Chondrocyte (in vitro differentiated cells): ENCODE results near the gene TELO2. TPM values are rescaled to one million over a fixed set of nuclear protein-coding genes. Genes with fewer than 3 reads are reported as not detected.

Source experiments
- DNase-seq: peaks from one replicate; pipeline ENCODE4 v3.0.0; 2021; ENCODE audit warnings: mixed read lengths, low spot score
- H3K27ac Mint-ChIP-seq: one replicate; pipeline ENCODE4 v1.8.0; 2021; ENCODE audit warnings: mild to moderate bottlenecking, moderate library complexity, mixed read lengths; ENCODE audit not compliant: unreplicated experiment
- H3K27me3 Mint-ChIP-seq: 2 replicates; pipeline ENCODE4 v1.8.0; 2021; ENCODE audit warnings: low read depth, mixed read lengths
- H3K36me3 Mint-ChIP-seq: 2 replicates; pipeline ENCODE4 v1.8.0; 2021; ENCODE audit warnings: low read depth, mixed read lengths
- H3K4me1 Mint-ChIP-seq: 2 replicates; pipeline ENCODE4 v1.8.0; 2021; ENCODE audit warnings: low read depth, mild to moderate bottlenecking, mixed read lengths
- H3K4me3 Mint-ChIP-seq: one replicate; pipeline ENCODE4 v1.8.0; 2021; ENCODE audit warnings: mild to moderate bottlenecking, moderate library complexity, mixed read lengths; ENCODE audit not compliant: unreplicated experiment
- H3K9me3 Mint-ChIP-seq: 2 replicates; pipeline ENCODE4 v1.8.0; 2021; ENCODE audit warnings: low read depth, mixed read lengths
- CTCF ChIP-seq: fragments of 200-600 bp; sonication (generic); IDR thresholded peaks from 2 replicates; pipeline ENCODE4 v1.5.0; 2021; ENCODE audit warnings: antibody characterized with exemption, mild to moderate bottlenecking, moderate library complexity
- total RNA-seq: library from RNA; stranded (reverse); gene quantifications from 3 replicates; pipeline ENCODE4 v1.2.1, GENCODE V29; 2021

Gene TELO2
- total RNA-seq, 1 donor from 2014 or later: 21.7 TPM

GRCh38 chr16:1505073-1505844 is 12.1 kb downstream of the TELO2 start:
- H3K27ac Mint-ChIP-seq: no peak overlapping the region
- no peak for TF ChIP-seq CTCF
- peaks cover 2% of the 10 kb centered on the region for H3K4me1 Mint-ChIP-seq
- no peaks in the 10 kb centered on the region for H3K27me3 Mint-ChIP-seq
- H3K4me3 Mint-ChIP-seq: no peak overlapping the region
- no peaks in the 10 kb centered on the region for H3K9me3 Mint-ChIP-seq
- peaks cover 7% of the 10 kb centered on the region for H3K36me3 Mint-ChIP-seq
- no peak for DNase-seq

- no peaks in the 10 kb centered on the region for H3K27me3 Mint-ChIP-seq
- H3K4me1 Mint-ChIP-seq: peaks cover 2% of the 10 kb centered on the region
- no peaks in the 10 kb centered on the region for H3K9me3 Mint-ChIP-seq
- DNase-seq: no peak
- no peak overlapping the region for H3K27ac Mint-ChIP-seq
- H3K36me3 Mint-ChIP-seq: peaks cover 9% of the 10 kb centered on the region
- no peak for TF ChIP-seq CTCF
- H3K4me3 Mint-ChIP-seq: no peak overlapping the region
Observed at GRCh38 chr16:1505912-1506311, 12.8 kb downstream of the TELO2 start.

- DNase-seq: no peak
- no peak overlapping the region for H3K4me3 Mint-ChIP-seq
- H3K36me3 Mint-ChIP-seq: peaks cover 10% of the 10 kb centered on the region
- H3K4me1 Mint-ChIP-seq: peaks cover 2% of the 10 kb centered on the region
- TF ChIP-seq CTCF: no peak
- H3K27ac Mint-ChIP-seq: no peak overlapping the region
- no peaks in the 10 kb centered on the region for H3K9me3 Mint-ChIP-seq
- no peaks in the 10 kb centered on the region for H3K27me3 Mint-ChIP-seq
Observed at GRCh38 chr16:1506494-1507213, 13.5 kb downstream of the TELO2 start.

GRCh38 chr16:1508494-1509187 is 15.5 kb downstream of the TELO2 start:
- Mint-ChIP-seq H3K4me3 (no peak overlapping the region), H3K4me1 (peaks cover 2% of the 10 kb centered on the region), H3K27ac (no peak overlapping the region), H3K27me3 (no peaks in the 10 kb centered on the region), H3K36me3 (peaks cover 11% of the 10 kb centered on the region), H3K9me3 (no peaks in the 10 kb centered on the region)
- no peak for DNase-seq
- no peak for TF ChIP-seq CTCF
